SK-N-SH treated with all-trans-retinoic acid at 6 μM for 48 hours (cell line): ENCODE measurements around the gene DHRS3.

ENCODE experiments used
- ATAC-seq: fragments of 200-7000 bp; cut with Tn5 transposase; 3 replicates; pipeline ENCODE4 v1.9.1; 2020; ENCODE audit warnings: mild to moderate bottlenecking, moderate library complexity
- ARNTL ChIP-seq: fragments of 450-650 bp; formaldehyde crosslinking; IDR thresholded peaks from 2 replicates; pipeline ENCODE4 v1.5.0; 2020; ENCODE audit warnings: low read depth, mild to moderate bottlenecking, moderate library complexity, borderline replicate concordance
- BACH2 ChIP-seq: fragments of 250-450 bp; sonication (Bioruptor Pico); IDR thresholded peaks from 2 replicates; pipeline ENCODE4 v1.9.0; 2021; ENCODE audit warnings: mild to moderate bottlenecking, borderline replicate concordance
- CSDC2 ChIP-seq: fragments of 250-450 bp; sonication (Bioruptor Pico); IDR thresholded peaks from 2 replicates; pipeline ENCODE4 v1.5.0; 2020; ENCODE audit warnings: mild to moderate bottlenecking, moderate library complexity
- ESRRG ChIP-seq: fragments of 250-450 bp; sonication (Bioruptor Pico); IDR thresholded peaks from 2 replicates; pipeline ENCODE4 v1.6.1; 2021; ENCODE audit warnings: mild to moderate bottlenecking
- GLIS3 ChIP-seq: fragments of 250-450 bp; sonication (Bioruptor Pico); IDR thresholded peaks from 2 replicates; pipeline ENCODE4 v1.5.0; 2020; ENCODE audit warnings: mild to moderate bottlenecking, moderate library complexity
- OSR1 ChIP-seq: fragments of 250-450 bp; sonication (Bioruptor Pico); IDR thresholded peaks from 2 replicates; pipeline ENCODE4 v1.8.0; 2022; ENCODE audit warnings: moderate library complexity, mild to moderate bottlenecking, inconsistent platforms
- PATZ1 ChIP-seq: fragments of 250-450 bp; sonication (Bioruptor Pico); IDR thresholded peaks from 2 replicates; pipeline ENCODE4 v1.8.0; 2020; ENCODE audit warnings: mild to moderate bottlenecking, moderate library complexity, borderline replicate concordance
- POU6F1 ChIP-seq: fragments of 250-450 bp; sonication (Bioruptor Pico); IDR thresholded peaks from 2 replicates; pipeline ENCODE4 v1.8.0; 2021; ENCODE audit warnings: low read depth, mild to moderate bottlenecking, moderate library complexity, borderline replicate concordance
- PPARA ChIP-seq: fragments of 250-450 bp; sonication (Bioruptor Pico); IDR thresholded peaks from 2 replicates; pipeline ENCODE4 v1.5.0; 2020; ENCODE audit warnings: mild to moderate bottlenecking, borderline replicate concordance
- RARB ChIP-seq: fragments of 250-450 bp; sonication (Bioruptor Pico); IDR thresholded peaks from 2 replicates; pipeline ENCODE4 v1.8.0; 2021; ENCODE audit warnings: mild to moderate bottlenecking, moderate library complexity
- SNAI2 ChIP-seq: fragments of 250-450 bp; sonication (Bioruptor Pico); IDR thresholded peaks from 2 replicates; pipeline ENCODE4 v1.5.0; 2020; ENCODE audit warnings: mild to moderate bottlenecking, moderate library complexity
- TCF4 ChIP-seq: fragments of 250-450 bp; sonication (Bioruptor Pico); IDR thresholded peaks from 2 replicates; pipeline ENCODE4 v1.8.0; 2021; ENCODE audit warnings: mild to moderate bottlenecking, moderate library complexity, borderline replicate concordance
- TOX ChIP-seq: fragments of 250-450 bp; sonication (Bioruptor Pico); IDR thresholded peaks from 2 replicates; pipeline ENCODE4 v1.8.0; 2021; ENCODE audit warnings: mild to moderate bottlenecking, moderate library complexity, borderline replicate concordance
- ZC3H10 ChIP-seq: fragments of 250-450 bp; sonication (Bioruptor Pico); IDR thresholded peaks from 2 replicates; pipeline ENCODE4 v1.5.1; 2021; ENCODE audit warnings: mild to moderate bottlenecking, moderate library complexity
- ZFP3 ChIP-seq: fragments of 250-450 bp; sonication (Bioruptor Pico); IDR thresholded peaks from 2 replicates; pipeline ENCODE4 v1.5.0; 2020; ENCODE audit warnings: mild to moderate bottlenecking, moderate library complexity
- ZFP30 ChIP-seq: fragments of 450-650 bp; formaldehyde crosslinking; IDR thresholded peaks from 2 replicates; pipeline ENCODE4 v1.5.0; 2022; ENCODE audit warnings: mild to moderate bottlenecking, moderate library complexity
- ZNF565 ChIP-seq: fragments of 450-650 bp; formaldehyde crosslinking; conservative IDR thresholded peaks from 2 replicates; pipeline ENCODE4 v1.5.0; 2020; ENCODE audit warnings: low read depth, mild to moderate bottlenecking, moderate library complexity
- ZNF70 ChIP-seq: fragments of 450-650 bp; formaldehyde crosslinking; IDR thresholded peaks from 2 replicates; pipeline ENCODE4 v1.5.0; 2020; ENCODE audit warnings: mild to moderate bottlenecking, moderate library complexity
- ZNF8 ChIP-seq: fragments of 450-650 bp; formaldehyde crosslinking; IDR thresholded peaks from 2 replicates; pipeline ENCODE4 v1.5.0; 2020; ENCODE audit warnings: mild to moderate bottlenecking, moderate library complexity
- TF ChIP-seq, protein P1 (sequence below): fragments of 250-450 bp; sonication (Bioruptor Pico); IDR thresholded peaks from 2 replicates; pipeline ENCODE4 v1.5.1; 2021; ENCODE audit warnings: mild to moderate bottlenecking, moderate library complexity
- TF ChIP-seq, protein P2 (sequence below): fragments of 250-450 bp; sonication (Bioruptor Pico); IDR thresholded peaks from 2 replicates; pipeline ENCODE4 v1.5.1; 2020; ENCODE audit warnings: low read depth, mild to moderate bottlenecking, moderate library complexity
- TF ChIP-seq, protein P3 (sequence below): fragments of 250-450 bp; sonication (Bioruptor Pico); IDR thresholded peaks from 2 replicates; pipeline ENCODE4 v1.5.0; 2020; ENCODE audit warnings: mild to moderate bottlenecking, moderate library complexity

The DHRS3 gene

DNA sequence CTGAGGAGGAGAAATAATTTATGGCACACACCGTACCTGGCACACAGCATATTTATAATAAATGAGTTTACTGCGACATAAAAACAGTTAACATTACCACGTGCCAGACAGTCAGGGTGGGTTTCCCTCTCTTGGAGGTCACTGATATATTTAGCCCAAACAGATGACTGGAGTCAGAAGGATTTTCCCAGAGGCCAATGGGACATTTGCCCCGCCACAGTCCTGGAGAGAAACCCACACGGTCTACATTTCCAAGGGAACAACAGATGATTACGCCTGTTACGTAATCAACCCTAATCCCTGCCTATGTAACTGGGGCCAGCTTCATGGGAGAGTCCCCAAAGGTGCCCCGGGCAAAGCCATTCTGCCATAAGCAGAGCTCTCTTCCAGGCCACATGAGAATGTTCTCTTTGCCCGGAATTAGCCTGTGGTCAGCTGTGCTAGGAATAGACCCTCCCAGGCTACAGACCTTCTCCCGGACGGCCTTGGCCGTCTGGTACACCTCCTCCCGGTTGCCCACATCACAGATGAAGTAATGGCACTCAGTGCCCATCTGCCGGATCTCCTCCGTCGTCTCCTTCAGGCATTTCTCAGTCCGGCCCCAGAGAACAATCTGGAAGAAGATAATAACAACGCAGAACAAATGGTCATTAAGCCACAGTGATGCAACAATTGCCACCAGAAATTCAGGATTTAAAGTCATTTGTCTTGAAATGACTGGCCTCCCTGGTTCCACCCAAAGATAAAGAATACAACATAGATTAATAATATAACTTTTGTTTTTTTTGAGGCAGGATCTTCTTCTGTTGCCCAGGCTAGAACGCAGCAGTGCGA lies 37.7 kb downstream of the DHRS3 start:
- no peak for ATAC-seq
- no peak for TF ChIP-seq CSDC2 (CRISPR knock-in tag)
- TF ChIP-seq ZNF70 (CRISPR knock-in tag): no peak
- TF ChIP-seq ZC3H10 (CRISPR knock-in tag): no peak
- TF ChIP-seq POU6F1 (CRISPR knock-in tag): no peak
- TF ChIP-seq, protein P1, sequence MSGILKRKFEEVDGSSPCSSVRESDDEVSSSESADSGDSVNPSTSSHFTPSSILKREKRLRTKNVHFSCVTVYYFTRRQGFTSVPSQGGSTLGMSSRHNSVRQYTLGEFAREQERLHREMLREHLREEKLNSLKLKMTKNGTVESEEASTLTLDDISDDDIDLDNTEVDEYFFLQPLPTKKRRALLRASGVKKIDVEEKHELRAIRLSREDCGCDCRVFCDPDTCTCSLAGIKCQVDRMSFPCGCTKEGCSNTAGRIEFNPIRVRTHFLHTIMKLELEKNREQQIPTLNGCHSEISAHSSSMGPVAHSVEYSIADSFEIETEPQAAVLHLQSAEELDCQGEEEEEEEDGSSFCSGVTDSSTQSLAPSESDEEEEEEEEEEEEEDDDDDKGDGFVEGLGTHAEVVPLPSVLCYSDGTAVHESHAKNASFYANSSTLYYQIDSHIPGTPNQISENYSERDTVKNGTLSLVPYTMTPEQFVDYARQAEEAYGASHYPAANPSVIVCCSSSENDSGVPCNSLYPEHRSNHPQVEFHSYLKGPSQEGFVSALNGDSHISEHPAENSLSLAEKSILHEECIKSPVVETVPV (CRISPR knock-in tag): no peak
- TF ChIP-seq PPARA (CRISPR knock-in tag): no peak
- no peak for TF ChIP-seq ZNF565
- no peak for TF ChIP-seq SNAI2 (CRISPR knock-in tag)
- no peak for TF ChIP-seq TOX
- no peak for TF ChIP-seq ESRRG
- no peak for TF ChIP-seq ZNF8 (CRISPR knock-in tag)
- TF ChIP-seq ZFP3 (CRISPR knock-in tag): no peak
- TF ChIP-seq, protein P2, sequence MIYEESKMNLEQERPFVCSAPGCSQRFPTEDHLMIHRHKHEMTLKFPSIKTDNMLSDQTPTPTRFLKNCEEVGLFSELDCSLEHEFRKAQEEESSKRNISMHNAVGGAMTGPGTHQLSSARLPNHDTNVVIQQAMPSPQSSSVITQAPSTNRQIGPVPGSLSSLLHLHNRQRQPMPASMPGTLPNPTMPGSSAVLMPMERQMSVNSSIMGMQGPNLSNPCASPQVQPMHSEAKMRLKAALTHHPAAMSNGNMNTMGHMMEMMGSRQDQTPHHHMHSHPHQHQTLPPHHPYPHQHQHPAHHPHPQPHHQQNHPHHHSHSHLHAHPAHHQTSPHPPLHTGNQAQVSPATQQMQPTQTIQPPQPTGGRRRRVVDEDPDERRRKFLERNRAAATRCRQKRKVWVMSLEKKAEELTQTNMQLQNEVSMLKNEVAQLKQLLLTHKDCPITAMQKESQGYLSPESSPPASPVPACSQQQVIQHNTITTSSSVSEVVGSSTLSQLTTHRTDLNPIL (CRISPR knock-in tag): no peak
- TF ChIP-seq BACH2 (CRISPR knock-in tag): no peak
- no peak for TF ChIP-seq GLIS3 (CRISPR knock-in tag)
- no peak for TF ChIP-seq RARB (CRISPR knock-in tag)
- no peak for TF ChIP-seq OSR1 (CRISPR knock-in tag)
- TF ChIP-seq ARNTL (CRISPR knock-in tag): no peak
- TF ChIP-seq, protein P3, sequence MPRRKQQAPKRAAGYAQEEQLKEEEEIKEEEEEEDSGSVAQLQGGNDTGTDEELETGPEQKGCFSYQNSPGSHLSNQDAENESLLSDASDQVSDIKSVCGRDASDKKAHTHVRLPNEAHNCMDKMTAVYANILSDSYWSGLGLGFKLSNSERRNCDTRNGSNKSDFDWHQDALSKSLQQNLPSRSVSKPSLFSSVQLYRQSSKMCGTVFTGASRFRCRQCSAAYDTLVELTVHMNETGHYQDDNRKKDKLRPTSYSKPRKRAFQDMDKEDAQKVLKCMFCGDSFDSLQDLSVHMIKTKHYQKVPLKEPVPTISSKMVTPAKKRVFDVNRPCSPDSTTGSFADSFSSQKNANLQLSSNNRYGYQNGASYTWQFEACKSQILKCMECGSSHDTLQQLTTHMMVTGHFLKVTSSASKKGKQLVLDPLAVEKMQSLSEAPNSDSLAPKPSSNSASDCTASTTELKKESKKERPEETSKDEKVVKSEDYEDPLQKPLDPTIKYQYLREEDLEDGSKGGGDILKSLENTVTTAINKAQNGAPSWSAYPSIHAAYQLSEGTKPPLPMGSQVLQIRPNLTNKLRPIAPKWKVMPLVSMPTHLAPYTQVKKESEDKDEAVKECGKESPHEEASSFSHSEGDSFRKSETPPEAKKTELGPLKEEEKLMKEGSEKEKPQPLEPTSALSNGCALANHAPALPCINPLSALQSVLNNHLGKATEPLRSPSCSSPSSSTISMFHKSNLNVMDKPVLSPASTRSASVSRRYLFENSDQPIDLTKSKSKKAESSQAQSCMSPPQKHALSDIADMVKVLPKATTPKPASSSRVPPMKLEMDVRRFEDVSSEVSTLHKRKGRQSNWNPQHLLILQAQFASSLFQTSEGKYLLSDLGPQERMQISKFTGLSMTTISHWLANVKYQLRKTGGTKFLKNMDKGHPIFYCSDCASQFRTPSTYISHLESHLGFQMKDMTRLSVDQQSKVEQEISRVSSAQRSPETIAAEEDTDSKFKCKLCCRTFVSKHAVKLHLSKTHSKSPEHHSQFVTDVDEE (CRISPR knock-in tag): no peak
- no peak for TF ChIP-seq TCF4 (CRISPR knock-in tag)

DNA sequence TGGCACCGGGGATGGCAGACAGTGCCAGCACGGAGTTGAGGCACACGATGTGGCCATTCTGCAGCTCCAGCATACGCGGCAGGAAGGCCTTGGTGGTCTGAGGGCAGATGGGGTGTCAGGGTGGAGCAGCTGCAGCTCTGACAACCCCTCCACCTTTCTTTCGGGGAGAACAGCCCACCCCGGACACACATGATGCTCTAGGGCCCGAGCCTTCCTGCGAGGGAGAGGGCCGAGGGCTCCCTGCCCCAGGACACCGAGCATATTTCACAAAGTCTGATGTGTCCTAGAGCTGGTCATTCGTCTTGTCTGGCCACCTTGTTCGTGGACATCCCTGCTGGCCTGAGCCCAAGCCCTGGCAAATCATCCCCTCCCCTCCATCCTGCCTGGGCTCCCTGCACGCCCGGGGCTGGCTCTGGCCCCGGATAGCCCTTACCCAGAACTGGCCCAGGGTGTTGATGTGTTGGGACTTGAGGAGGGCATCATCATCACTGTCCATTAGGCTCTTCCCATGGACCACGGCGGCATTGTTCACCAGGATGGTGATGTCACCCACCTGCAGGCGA lies 39.1 kb downstream of the DHRS3 start:
- ATAC-seq: no peak
- TF ChIP-seq, protein P1 (CRISPR knock-in tag): no peak
- no peak for TF ChIP-seq TOX
- TF ChIP-seq ZFP3 (CRISPR knock-in tag): no peak
- TF ChIP-seq TCF4 (CRISPR knock-in tag): no peak
- no peak for TF ChIP-seq ZFP30
- no peak for TF ChIP-seq PATZ1 (CRISPR knock-in tag)
- TF ChIP-seq CSDC2 (CRISPR knock-in tag): no peak
- no peak for TF ChIP-seq ARNTL (CRISPR knock-in tag)
- TF ChIP-seq GLIS3 (CRISPR knock-in tag): no peak
- no peak for TF ChIP-seq ZNF70 (CRISPR knock-in tag)
- TF ChIP-seq, protein P3 (CRISPR knock-in tag): no peak
